Gastroesophageal sphincter (tissue), 4 donors: ENCODE measurements around the gene ZNF546. TPM values are rescaled to one million over a fixed set of nuclear protein-coding genes. Genes with fewer than 3 reads are reported as not detected.
A peak's percentile ranks its signal among the peaks of the same experiment; 100 is the strongest.

ENCODE experiments used
- ATAC-seq: fragments of 150-250 bp; one replicate; pipeline ENCODE4 v1.9.1; 2016; ENCODE audit warnings: mild to moderate bottlenecking, moderate library complexity
- H3K27ac ChIP-seq, 4 donors: fragments of 200-600 bp; sonication (generic) in 3 of 4; 1 replicate in 3 of 4; 2 replicates in 1 of 4; pipeline ENCODE4 v1.5.1; 2016 to 2019
- H3K27me3 ChIP-seq: fragments of 200-600 bp; sonication (generic); one replicate; pipeline ENCODE4 v1.5.1; 2019
- H3K36me3 ChIP-seq, 2 donors: fragments of 200-600 bp; sonication (generic); one replicate each; pipeline ENCODE4 v1.5.1; 2019; ENCODE audit warnings: control low read depth in 1 of 2
- H3K4me1 ChIP-seq, 3 donors: fragments of 200-600 bp; sonication (generic); 1 replicate in 2 of 3; 2 replicates in 1 of 3; pipeline ENCODE4 v1.5.1; 2016 to 2019; ENCODE audit warnings: control low read depth in 2 of 3
- H3K4me3 ChIP-seq, 2 donors: fragments of 200-600 bp; sonication (generic); one replicate each; pipeline ENCODE4 v1.5.1; 2019; ENCODE audit warnings: mild to moderate bottlenecking in 1 of 2, moderate library complexity in 1 of 2
- H3K9me3 ChIP-seq, 3 donors: fragments of 200-600 bp; sonication (generic); one replicate each; pipeline ENCODE4 v1.5.1; 2017 to 2019; ENCODE audit warnings: control low read depth in 2 of 3
- EP300 ChIP-seq: sonication (generic); formaldehyde crosslinking; IDR thresholded peaks from one replicate; pipeline ENCODE4 v1.6.1; 2017; ENCODE audit warnings: antibody characterized with exemption, mild to moderate bottlenecking
- POLR2A ChIP-seq, 2 donors: fragments of 450-650 bp; IDR thresholded peaks; one replicate each; pipeline ENCODE4 v1.6.1; 2017; ENCODE audit warnings: antibody characterized with exemption in 2 of 2, mild to moderate bottlenecking in 2 of 2, moderate library complexity in 1 of 2
- POLR2AphosphoS5 ChIP-seq: sonication (generic); formaldehyde crosslinking; IDR thresholded peaks from one replicate; pipeline ENCODE4 v1.6.1; 2017; ENCODE audit warnings: antibody characterized with exemption
- WGBS, 2 donors: methylation state at CpG; one replicate each; pipeline ENCODE4 v1.1.5; 2018; ENCODE audit warnings: low coverage in 1 of 2; 5-methylcytosine and 5-hydroxymethylcytosine counted together
- total RNA-seq, 4 donors: library from RNA; depleted of rRNA; stranded (reverse); fragments of >200 nt; gene quantifications; one replicate each; pipeline ENCODE4 v1.1.0, GENCODE V29; 2016
- TF ChIP-seq, protein P1 (sequence below), 4 experiments: fragments of 200-600 bp in 2 of 4; fragments of 450-650 bp in 2 of 4; sonication (generic) in 1 of 4; IDR thresholded peaks; one replicate each; pipeline ENCODE4 v1.5.1; 2017 to 2019; ENCODE audit warnings: antibody characterized with exemption in 4 of 4, mild to moderate bottlenecking in 2 of 4, moderate library complexity in 2 of 4

ZNF546 gene
- total RNA-seq, 4 donors from 2014 or later = 5.2 to 17.7 (median 7.5) TPM

DNA sequence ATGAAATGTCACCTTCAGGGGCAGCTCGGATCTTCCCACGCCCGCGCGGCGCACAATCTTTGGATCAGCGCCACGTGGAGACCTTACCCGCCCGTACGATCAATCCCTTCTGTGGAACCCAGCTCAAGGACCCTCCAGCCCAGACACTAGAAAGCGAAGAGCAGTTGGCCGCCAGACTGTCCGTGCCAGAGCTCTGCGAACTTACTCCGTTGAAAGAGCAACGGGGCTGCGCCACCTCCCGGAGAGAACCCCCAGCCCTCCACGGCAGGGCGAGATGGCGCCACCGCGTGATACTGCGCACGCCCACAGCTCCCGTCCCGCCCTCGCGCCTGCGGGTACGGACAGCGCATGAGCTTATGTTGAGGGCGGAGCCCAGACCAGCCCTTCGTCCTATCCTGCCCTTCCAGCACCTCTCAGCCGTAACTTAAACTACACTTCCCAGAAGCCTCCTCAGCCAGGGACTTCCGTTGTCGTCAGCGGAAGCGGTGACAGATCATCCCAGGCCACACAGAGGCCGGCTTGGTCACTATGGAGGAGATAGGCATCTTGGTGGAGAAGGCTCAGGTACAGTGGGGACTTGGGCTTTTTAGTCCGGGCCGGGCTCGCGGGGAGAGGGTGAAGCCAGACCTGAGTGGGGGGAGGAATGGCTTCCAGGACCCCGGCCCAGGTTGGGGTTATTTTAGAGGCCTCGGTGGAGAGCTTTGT lies 26.0 kb upstream of the ZNF546 start, which contains the start of gene PSMC4:
PSMC4 (plus strand) TSS at position 491 of the 705 bp plus-strand sequence; CDS start at position 529, 38 bp downstream.
- Histone ChIP-seq H3K4me3 (peak within 1 kb of the TSS; percentile 74 to 78), H3K9me3 (no peaks in the 10 kb centered on the region), H3K4me1 (peaks cover 0 to 36% (median 8%) of the 10 kb centered on the region in 3 donors), H3K27ac (peak within 1 kb of the TSS; percentile 75 to 93 (median 88)), H3K27me3 (no peaks in the 10 kb centered on the region), H3K36me3 (peaks cover 0 to 38% of the 10 kb centered on the region in 2 donors)
- TF ChIP-seq POLR2AphosphoS5 = peak; percentile 91
- peak; percentile 66 to 70 for TF ChIP-seq POLR2A (IDR thresholded peaks at IDR 0.05)
- TF ChIP-seq EP300 = no peak
- TF ChIP-seq, protein P1, sequence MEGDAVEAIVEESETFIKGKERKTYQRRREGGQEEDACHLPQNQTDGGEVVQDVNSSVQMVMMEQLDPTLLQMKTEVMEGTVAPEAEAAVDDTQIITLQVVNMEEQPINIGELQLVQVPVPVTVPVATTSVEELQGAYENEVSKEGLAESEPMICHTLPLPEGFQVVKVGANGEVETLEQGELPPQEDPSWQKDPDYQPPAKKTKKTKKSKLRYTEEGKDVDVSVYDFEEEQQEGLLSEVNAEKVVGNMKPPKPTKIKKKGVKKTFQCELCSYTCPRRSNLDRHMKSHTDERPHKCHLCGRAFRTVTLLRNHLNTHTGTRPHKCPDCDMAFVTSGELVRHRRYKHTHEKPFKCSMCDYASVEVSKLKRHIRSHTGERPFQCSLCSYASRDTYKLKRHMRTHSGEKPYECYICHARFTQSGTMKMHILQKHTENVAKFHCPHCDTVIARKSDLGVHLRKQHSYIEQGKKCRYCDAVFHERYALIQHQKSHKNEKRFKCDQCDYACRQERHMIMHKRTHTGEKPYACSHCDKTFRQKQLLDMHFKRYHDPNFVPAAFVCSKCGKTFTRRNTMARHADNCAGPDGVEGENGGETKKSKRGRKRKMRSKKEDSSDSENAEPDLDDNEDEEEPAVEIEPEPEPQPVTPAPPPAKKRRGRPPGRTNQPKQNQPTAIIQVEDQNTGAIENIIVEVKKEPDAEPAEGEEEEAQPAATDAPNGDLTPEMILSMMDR (IDR thresholded peaks at IDR 0.05) = peak in 3 of 4 experiments; percentile 59 to 85 (median 80)
- 0% methylated on average over 2 to 5 of the region's 47 CpGs for WGBS, 2 donors
- ATAC-seq = peak; percentile 100

DNA sequence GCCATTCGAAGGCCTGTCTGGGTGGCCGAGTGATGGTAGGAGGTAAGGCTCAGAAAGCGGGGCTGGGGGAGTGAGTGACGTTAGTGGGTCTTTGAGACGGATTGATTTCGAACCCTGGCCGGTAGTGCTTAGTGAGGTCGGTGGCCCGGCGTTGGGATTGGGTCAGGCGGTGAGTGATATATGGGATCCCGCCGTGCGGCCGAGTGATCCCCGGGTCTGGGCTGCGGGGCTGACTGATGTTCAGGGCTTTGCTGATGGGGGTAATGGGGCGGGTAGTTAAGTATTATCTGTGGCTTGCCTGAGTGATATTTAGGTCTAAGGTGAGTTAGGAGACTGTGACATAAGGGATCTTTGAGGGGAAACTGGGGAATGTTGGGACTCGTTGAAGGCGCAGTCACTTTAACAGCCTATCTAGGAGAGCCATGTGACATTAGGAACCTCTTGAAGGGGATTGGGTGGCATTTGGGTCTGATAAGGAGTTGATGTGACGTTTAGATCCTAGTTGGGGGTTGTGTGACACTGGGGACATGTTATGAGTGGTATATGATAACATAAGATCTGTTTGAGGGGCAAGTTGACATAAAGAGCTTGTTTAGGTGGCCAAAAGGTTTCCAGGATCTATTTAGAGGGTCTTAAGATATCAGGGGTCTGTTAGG lies 25.4 kb upstream of the ZNF546 start:
- WGBS, 2 donors = 1 to 8% methylated on average over 8 to 12 of the region's 21 CpGs
- Histone ChIP-seq H3K36me3 (peaks cover 0 to 44% of the 10 kb centered on the region in 2 donors), H3K9me3 (no peaks in the 10 kb centered on the region), H3K4me3 (peak overlapping the region; percentile 74 to 78), H3K27ac (peak overlapping the region; percentile 60 to 93 (median 88)), H3K27me3 (no peaks in the 10 kb centered on the region), H3K4me1 (peaks cover 0 to 36% (median 8%) of the 10 kb centered on the region in 3 donors)
- no peak for ATAC-seq
- TF ChIP-seq, protein P1 (IDR thresholded peaks at IDR 0.05) = no peak
- no peak for TF ChIP-seq POLR2A (IDR thresholded peaks at IDR 0.05)
- TF ChIP-seq EP300 = no peak
- TF ChIP-seq POLR2AphosphoS5 = no peak

- 90 to 100% methylated on average over 1 to 9 of the region's 24 CpGs for WGBS, 2 donors
Observed at GRCh38 chr19:39974377-39975155, 22.3 kb upstream of the ZNF546 start.

GRCh38 chr19:39982883-39983282 lies 14.0 kb upstream of the ZNF546 start:
- no peaks in the 10 kb centered on the region for H3K4me1 ChIP-seq
- peaks cover 0 to 60% of the 10 kb centered on the region in 2 donors for H3K36me3 ChIP-seq
- no peak for ATAC-seq
- no peaks in the 10 kb centered on the region for H3K27me3 ChIP-seq
- no peak overlapping the region for H3K27ac ChIP-seq
- H3K4me3 ChIP-seq = no peak overlapping the region
- TF ChIP-seq POLR2AphosphoS5 (no peak), EP300 (no peak), POLR2A (IDR thresholded peaks at IDR 0.05) (no peak)
- TF ChIP-seq, protein P1 (IDR thresholded peaks at IDR 0.05) = no peak
- peaks cover 2 to 24% (median 2%) of the 10 kb centered on the region in 3 donors for H3K9me3 ChIP-seq
- WGBS, 2 donors = 100% methylated on average over 1 of the region's 1 CpG

More at GRCh38 chr19:39974377-39975155, 22.3 kb upstream of the ZNF546 start:
- Histone ChIP-seq H3K36me3 (peaks cover 0 to 74% of the 10 kb centered on the region in 2 donors), H3K27ac (no peak overlapping the region), H3K4me3 (no peak overlapping the region), H3K9me3 (no peaks in the 10 kb centered on the region), H3K27me3 (no peaks in the 10 kb centered on the region), H3K4me1 (peaks cover 0 to 32% (median 8%) of the 10 kb centered on the region in 3 donors)
- no peak for ATAC-seq
- TF ChIP-seq EP300 (no peak), POLR2AphosphoS5 (no peak)
- TF ChIP-seq, protein P1 (IDR thresholded peaks at IDR 0.05) = no peak
